Measurements from ENCODE around the gene GAB4. TPM values are rescaled to one million over a fixed set of nuclear protein-coding genes. Genes with fewer than 3 reads are reported as not detected.

Gene GAB4
- total and polyA plus RNA-seq, 2 of the 8 experiments (the other 6 are each of a cell fraction or from before 2014, with no cell fraction given) = 0.03 to 0.17 TPM

- H3K27me3 ChIP-seq (replicated peaks in 1 of 4; ENCODE audit: control insufficient read depth in 3 of 4, extremely low read depth in 1 of 4, insufficient read depth in 3 of 4, low read length in 3 of 4) = no peaks in the 10 kb centered on the region; a peak in 1 of 7 replicates
- no peaks in the 10 kb centered on the region for H4K20me1 ChIP-seq (replicated peaks in 1 of 2; ENCODE audit: control insufficient read depth in 1 of 2, insufficient read depth in 2 of 2, low read length in 2 of 2)
- no peak overlapping the region for H3K18ac ChIP-seq (ENCODE audit: extremely low read depth, low read length)
- H3K4me1 ChIP-seq (replicated peaks in 1 of 4; ENCODE audit: control insufficient read depth in 3 of 4, insufficient read depth in 4 of 4, low read length in 3 of 4) = no peaks in the 10 kb centered on the region
- no peak overlapping the region for H3K9ac ChIP-seq (replicated peaks in 1 of 4; ENCODE audit: extremely low read depth in 1 of 4, low read depth in 3 of 4, low read length in 3 of 4)
- H3K4ac ChIP-seq (replicated peaks; ENCODE audit: insufficient read length, low read depth, low read length) = no peak overlapping the region
- H3K27ac ChIP-seq (ENCODE audit: low read depth, low read length) = no peak overlapping the region
- H2BK5ac ChIP-seq (ENCODE audit: low read depth, low read length) = no peak overlapping the region
- no peaks in the 10 kb centered on the region for H3K36me3 ChIP-seq (ENCODE audit: control insufficient read depth in 2 of 4, insufficient read depth in 4 of 4, low read length in 3 of 4)
- H3K56ac ChIP-seq (replicated peaks; ENCODE audit: insufficient read length, low read depth, low read length) = no peak overlapping the region
- no peak for FAIRE-seq
- H4K91ac ChIP-seq (replicated peaks; ENCODE audit: insufficient read length, low read length) = no peak overlapping the region
- H3K23ac ChIP-seq (ENCODE audit: insufficient read length) = no peak overlapping the region
- H2BK20ac ChIP-seq (ENCODE audit: low read length) = no peak overlapping the region
- H4K8ac ChIP-seq (ENCODE audit: extremely low read depth, insufficient read depth, low read length) = no peak overlapping the region
- H3K23me2 ChIP-seq (ENCODE audit: low read depth, low read length) = no peaks in the 10 kb centered on the region
- H3K9me3 ChIP-seq (ENCODE audit: insufficient read depth in 2 of 2, low read depth in 1 of 2, low read length in 1 of 2) = peaks cover 0 to 3% of the 10 kb centered on the region in 2 experiments; a peak in 1 of 4 replicates
- no peak overlapping the region for H2AK5ac ChIP-seq (ENCODE audit: low read depth, low read length)
- no peak overlapping the region for H3K14ac ChIP-seq (ENCODE audit: insufficient read length)
- DNase-seq (ENCODE audit: low read depth in 1 of 2, low spot score in 2 of 2) = no peak
- whole genome bisulfite sequencing, 2 experiments (ENCODE audit: extremely low coverage in 1 of 2, insufficient coverage in 1 of 2, insufficient read length in 1 of 2, insufficient replicate concordance in 2 of 2, low coverage in 1 of 2, low lambda C conversion rate in 2 of 2, missing lambda C conversion rate in 1 of 2) = 75% methylated on average over 2 of the region's 2 CpGs; no CpG with 5 or more reads in 1 of the 2 experiments
- ChIA-PET CTCF (ENCODE audit: partially characterized antibody) (interaction anchor here (1.0 kb wide), 1 partner anchor 136 kb away, joined by 3 read pairs; no protein-coding TSS in a partner anchor), POLR2A (ENCODE audit: partially characterized antibody) (no interaction called here)
- H3K79me1 ChIP-seq (ENCODE audit: low read depth, low read length) = no peaks in the 10 kb centered on the region
- no peak overlapping the region for H2BK15ac ChIP-seq (ENCODE audit: low read length)
- TF ChIP-seq RFX5 (IDR thresholded peaks at IDR 0.05; ENCODE audit: borderline replicate concordance, low read depth, low read length) (no peak), ATF3 (IDR thresholded peaks at IDR 0.05; ENCODE audit: insufficient read depth, low read depth, low read length) (no peak), HDAC6 (IDR thresholded peaks at IDR 0.05; ENCODE audit: low read depth, low read length) (no peak), MAX (IDR thresholded peaks at IDR 0.05) (no peak), GTF2F1 (IDR thresholded peaks at IDR 0.05; ENCODE audit: borderline replicate concordance, low read depth, low read length) (no peak), POLR2A (IDR thresholded peaks at IDR 0.05; ENCODE audit: control extremely low read depth in 1 of 2, low read depth in 2 of 2, low read length in 2 of 2) (no peak), USF2 (IDR thresholded peaks at IDR 0.05; ENCODE audit: low read length) (no peak), KDM5A (IDR thresholded peaks at IDR 0.05; ENCODE audit: low read length) (no peak), SIN3A (conservative IDR thresholded peaks at IDR 0.05 in 1 of 2, IDR thresholded peaks at IDR 0.05 in 1 of 2; ENCODE audit: low read depth in 1 of 2, low read length in 2 of 2) (no peak)
- no peak overlapping the region for H4K5ac ChIP-seq (ENCODE audit: insufficient read length, low read depth, low read length)
- H3K79me2 ChIP-seq (ENCODE audit: control insufficient read depth in 1 of 2, insufficient read depth in 2 of 2, low read length in 2 of 2) = no peaks in the 10 kb centered on the region
- no peak overlapping the region for H3K4me2 ChIP-seq (ENCODE audit: insufficient read depth in 1 of 2, low read depth in 2 of 2, low read length in 2 of 2)
- no peak overlapping the region for H2AFZ ChIP-seq (ENCODE audit: low read length)
- no peak overlapping the region for H2BK12ac ChIP-seq (ENCODE audit: low read depth, low read length)
- H2BK120ac ChIP-seq (replicated peaks; ENCODE audit: low read depth, low read length) = no peak overlapping the region
- no peak overlapping the region for H3K4me3 ChIP-seq (ENCODE audit: extremely low read depth in 1 of 4, insufficient read depth in 2 of 4, low read depth in 3 of 4, low read length in 4 of 4)
These were observed 85.9 kb downstream of the GAB4 start for GRCh38 chr22:16922076-16922475.

All from H1 (cell line).